ENCODE data around the gene RPTOR. TPM values are rescaled to one million over a fixed set of nuclear protein-coding genes. Genes with fewer than 3 reads are reported as not detected.

The RPTOR gene
- total RNA-seq, 1 donor: 27.9 TPM

DNA sequence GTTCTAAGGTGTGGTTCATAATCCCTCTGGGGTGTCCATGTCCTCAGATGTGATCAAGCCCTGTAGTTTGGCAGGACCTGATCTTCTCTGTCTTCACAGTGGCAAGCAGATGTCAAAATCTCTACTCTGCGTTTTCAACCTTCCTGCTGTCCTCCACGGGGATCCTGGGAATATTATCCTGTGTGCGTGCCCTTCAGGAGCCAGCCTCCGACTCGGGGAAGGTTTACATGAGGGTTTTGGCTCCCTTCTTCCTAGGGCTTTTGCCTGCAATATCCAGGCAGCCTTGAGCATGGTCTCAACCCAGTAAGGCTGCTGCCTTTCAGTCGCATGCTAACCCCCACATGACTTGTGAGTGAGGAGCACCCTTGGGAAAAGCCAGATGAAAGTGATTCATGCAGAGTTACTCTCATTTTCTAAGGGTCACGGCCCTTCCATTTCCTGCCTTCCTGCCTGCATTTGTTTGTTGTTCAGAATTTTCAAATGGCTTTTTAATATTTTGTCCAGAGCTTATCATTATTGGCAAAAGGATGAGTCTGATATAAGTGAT, 244.8 kb downstream of the RPTOR start:
- Histone ChIP-seq H3K4me2 (ENCODE audit: insufficient read depth, low read length) (peak overlapping the region; percentile 77), H4K20me1 (ENCODE audit: insufficient read depth, low read length) (no peaks in the 10 kb centered on the region), H3K4me3 (ENCODE audit: insufficient read depth, low read length) (peak overlapping the region; percentile 38), H2AFZ (ENCODE audit: low read length) (peak overlapping the region; percentile 25), H3K4me1 (ENCODE audit: insufficient read depth, low read length) (peaks cover 56% of the 10 kb centered on the region), H3K27ac (ENCODE audit: low read depth, low read length) (peak overlapping the region; percentile 95), H3K9me3 (ENCODE audit: low read depth, low read length) (no peaks in the 10 kb centered on the region), H3K36me3 (ENCODE audit: insufficient read depth, low read length) (no peaks in the 10 kb centered on the region), H3K27me3 (ENCODE audit: insufficient read depth, low read length) (no peaks in the 10 kb centered on the region), H3K79me2 (ENCODE audit: insufficient read depth, low read length) (peaks cover 24% of the 10 kb centered on the region)
- TF ChIP-seq, protein P1, sequence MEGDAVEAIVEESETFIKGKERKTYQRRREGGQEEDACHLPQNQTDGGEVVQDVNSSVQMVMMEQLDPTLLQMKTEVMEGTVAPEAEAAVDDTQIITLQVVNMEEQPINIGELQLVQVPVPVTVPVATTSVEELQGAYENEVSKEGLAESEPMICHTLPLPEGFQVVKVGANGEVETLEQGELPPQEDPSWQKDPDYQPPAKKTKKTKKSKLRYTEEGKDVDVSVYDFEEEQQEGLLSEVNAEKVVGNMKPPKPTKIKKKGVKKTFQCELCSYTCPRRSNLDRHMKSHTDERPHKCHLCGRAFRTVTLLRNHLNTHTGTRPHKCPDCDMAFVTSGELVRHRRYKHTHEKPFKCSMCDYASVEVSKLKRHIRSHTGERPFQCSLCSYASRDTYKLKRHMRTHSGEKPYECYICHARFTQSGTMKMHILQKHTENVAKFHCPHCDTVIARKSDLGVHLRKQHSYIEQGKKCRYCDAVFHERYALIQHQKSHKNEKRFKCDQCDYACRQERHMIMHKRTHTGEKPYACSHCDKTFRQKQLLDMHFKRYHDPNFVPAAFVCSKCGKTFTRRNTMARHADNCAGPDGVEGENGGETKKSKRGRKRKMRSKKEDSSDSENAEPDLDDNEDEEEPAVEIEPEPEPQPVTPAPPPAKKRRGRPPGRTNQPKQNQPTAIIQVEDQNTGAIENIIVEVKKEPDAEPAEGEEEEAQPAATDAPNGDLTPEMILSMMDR (IDR thresholded peaks at IDR 0.05; ENCODE audit: extremely low read depth, low read depth, low read length): no peak
- DNase-seq (ENCODE audit: insufficient read length, low spot score, missing footprints): peak; percentile 95

GRCh38 chr17:80790021-80790765, 245.6 kb downstream of the RPTOR start:
- Histone ChIP-seq H3K4me1 (ENCODE audit: insufficient read depth, low read length) (peaks cover 56% of the 10 kb centered on the region), H3K36me3 (ENCODE audit: insufficient read depth, low read length) (no peaks in the 10 kb centered on the region), H3K27ac (ENCODE audit: low read depth, low read length) (peak overlapping the region; percentile 95), H3K27me3 (ENCODE audit: insufficient read depth, low read length) (no peaks in the 10 kb centered on the region), H2AFZ (ENCODE audit: low read length) (no peak overlapping the region), H4K20me1 (ENCODE audit: insufficient read depth, low read length) (no peaks in the 10 kb centered on the region), H3K4me2 (ENCODE audit: insufficient read depth, low read length) (peak overlapping the region; percentile 77), H3K79me2 (ENCODE audit: insufficient read depth, low read length) (peaks cover 24% of the 10 kb centered on the region), H3K9me3 (ENCODE audit: low read depth, low read length) (no peaks in the 10 kb centered on the region), H3K4me3 (ENCODE audit: insufficient read depth, low read length) (no peak overlapping the region)
- no peak for DNase-seq (ENCODE audit: insufficient read length, low spot score, missing footprints)
- TF ChIP-seq, protein P1 (IDR thresholded peaks at IDR 0.05; ENCODE audit: extremely low read depth, low read depth, low read length): no peak

DNA sequence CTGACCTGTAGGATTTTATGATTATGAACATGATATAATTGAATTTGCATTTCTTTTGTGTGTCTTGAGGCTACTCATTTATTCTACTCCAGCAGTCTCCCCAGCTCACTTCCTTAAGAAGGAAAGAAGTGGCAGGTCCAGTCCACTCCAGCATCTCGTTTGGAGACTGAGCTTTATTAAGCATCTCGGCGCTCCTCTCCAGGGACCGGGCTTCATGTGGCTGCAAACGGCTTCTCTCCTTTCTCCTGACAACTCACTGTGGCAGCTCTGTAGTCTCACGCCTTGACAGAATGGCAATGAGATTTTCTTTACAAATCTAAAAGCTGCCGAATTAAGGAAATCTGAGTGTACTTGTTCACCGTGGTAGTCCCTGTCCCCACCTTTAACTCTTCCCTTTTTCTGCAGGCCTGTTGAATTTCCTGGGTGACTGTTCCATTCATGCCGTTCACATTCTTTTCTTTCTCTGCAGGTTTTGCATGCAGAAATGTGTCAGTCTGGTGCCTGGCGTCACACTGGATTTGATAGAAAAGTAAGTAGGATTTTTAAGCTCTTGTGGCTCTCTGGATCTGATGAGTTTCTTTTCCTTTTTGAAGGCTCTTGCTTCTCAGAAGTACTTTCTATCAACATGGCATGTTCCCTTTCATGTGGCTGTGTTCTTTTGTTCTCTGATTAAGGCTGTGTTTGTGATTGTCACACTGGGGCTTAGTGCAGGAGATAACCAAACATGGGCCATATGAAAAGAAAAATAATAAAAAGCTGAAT, 246.5 kb downstream of the RPTOR start:
- TF ChIP-seq, protein P1 (IDR thresholded peaks at IDR 0.05; ENCODE audit: extremely low read depth, low read depth, low read length): no peak
- Histone ChIP-seq H4K20me1 (ENCODE audit: insufficient read depth, low read length) (no peaks in the 10 kb centered on the region), H3K9me3 (ENCODE audit: low read depth, low read length) (no peaks in the 10 kb centered on the region), H3K4me1 (ENCODE audit: insufficient read depth, low read length) (peaks cover 56% of the 10 kb centered on the region), H3K4me3 (ENCODE audit: insufficient read depth, low read length) (no peak overlapping the region), H2AFZ (ENCODE audit: low read length) (no peak overlapping the region), H3K4me2 (ENCODE audit: insufficient read depth, low read length) (peak overlapping the region; percentile 56), H3K36me3 (ENCODE audit: insufficient read depth, low read length) (no peaks in the 10 kb centered on the region), H3K27ac (ENCODE audit: low read depth, low read length) (peak overlapping the region; percentile 95), H3K27me3 (ENCODE audit: insufficient read depth, low read length) (no peaks in the 10 kb centered on the region), H3K79me2 (ENCODE audit: insufficient read depth, low read length) (peaks cover 20% of the 10 kb centered on the region)
- no peak for DNase-seq (ENCODE audit: insufficient read length, low spot score, missing footprints)
